ENCODE measurements around the gene SPINT2. TPM values are rescaled to one million over a fixed set of nuclear protein-coding genes. Genes with fewer than 3 reads are reported as not detected.

The SPINT2 gene
- total and polyA plus RNA-seq, 2 donors (not counting 1 experiment from before 2014, with no cell fraction given), result 50.0 to 70.0 TPM

GRCh38 chr19:38294090-38294489 is 29.7 kb downstream of the SPINT2 start:
- TF ChIP-seq CTCF (IDR thresholded peaks at IDR 0.05) (no peak), EZH2 (IDR thresholded peaks at IDR 0.05; ENCODE audit: borderline replicate concordance, insufficient read depth, low read depth, low read length, poor library complexity, severe bottlenecking) (no peak)

GRCh38 chr19:38298821-38299680 is 34.7 kb downstream of the SPINT2 start:
- Histone ChIP-seq H3K27me3 (replicated peaks in 1 of 4; ENCODE audit: control extremely low read depth in 1 of 4, control insufficient read depth in 3 of 4, insufficient read depth in 4 of 4, low read length in 3 of 4) (no peaks in the 10 kb centered on the region), H3K9ac (ENCODE audit: low read length) (no peak overlapping the region), H4K20me1 (ENCODE audit: control insufficient read depth, insufficient read depth, low read length, poor library complexity, severe bottlenecking) (no peaks in the 10 kb centered on the region), H3K4me3 (ENCODE audit: control extremely low read depth in 1 of 5, extremely low read depth in 1 of 5, insufficient read depth in 1 of 5, low read depth in 2 of 5, low read length in 4 of 5) (no peak overlapping the region), H3K36me3 (replicated peaks in 1 of 2; ENCODE audit: control extremely low read depth in 1 of 2, control insufficient read depth in 1 of 2, extremely low read depth in 1 of 2, insufficient read depth in 2 of 2, low read length in 1 of 2) (no peaks in the 10 kb centered on the region), H2AFZ (ENCODE audit: insufficient read depth, low read depth, low read length, poor library complexity, severe bottlenecking) (no peak overlapping the region), H3K4me2 (replicated peaks; ENCODE audit: low read depth, low read length, poor library complexity, severe bottlenecking) (no peak overlapping the region), H3K27ac (ENCODE audit: low read length in 2 of 2) (no peak overlapping the region), H3K79me2 (ENCODE audit: control insufficient read depth, insufficient read depth, low read length) (no peaks in the 10 kb centered on the region), H3K4me1 (ENCODE audit: control insufficient read depth in 2 of 2, insufficient read depth in 2 of 2, low read length in 2 of 2) (no peaks in the 10 kb centered on the region), H3K9me3 (ENCODE audit: control extremely low read depth in 1 of 3, control insufficient read depth in 2 of 3, insufficient read depth in 1 of 3, low read length in 2 of 3) (peaks cover 0 to 13% (median 0%) of the 10 kb centered on the region in 3 donors)
- no peaks in the 10 kb centered on the region for H3K27me3 Mint-ChIP-seq
- no peak for DNase-seq
- 94% methylated on average over 8 of the region's 11 CpGs for WGBS (ENCODE audit: insufficient coverage)
- intact Hi-C loops (cut with micrococcal nuclease), result no loop called here
- H3K4me1 Mint-ChIP-seq, result no peaks in the 10 kb centered on the region
- no peak overlapping the region for H3K27ac Mint-ChIP-seq
- no peak for ATAC-seq (ENCODE audit: low read depth)
- H3K9me3 Mint-ChIP-seq (ENCODE audit: insufficient read depth), result peaks cover 3% of the 10 kb centered on the region
- no peak for TF ChIP-seq CTCF (IDR thresholded peaks at IDR 0.05)
- no peak for TF ChIP-seq EZH2 (IDR thresholded peaks at IDR 0.05; ENCODE audit: borderline replicate concordance, insufficient read depth, low read depth, low read length, poor library complexity, severe bottlenecking)
- ChIA-PET POLR2A (no interaction called here), CTCF (interaction anchor here (1.1 kb wide), 1 partner anchor 55 kb away, joined by 4 read pairs; no protein-coding TSS in a partner anchor)
- H3K4me3 Mint-ChIP-seq, result no peak overlapping the region

More at GRCh38 chr19:38294090-38294489, 29.7 kb downstream of the SPINT2 start:
- DNase-seq (no peak), ATAC-seq (ENCODE audit: low read depth) (no peak)
- ChIA-PET POLR2A (no interaction called here), CTCF (interaction anchor here (0.8 kb wide), 1 partner anchor 49 kb away, joined by 3 read pairs; no protein-coding TSS in a partner anchor)
- WGBS (ENCODE audit: insufficient coverage), result 94% methylated on average over 7 of the region's 8 CpGs
- Histone ChIP-seq H3K79me2 (ENCODE audit: control insufficient read depth, insufficient read depth, low read length) (no peaks in the 10 kb centered on the region), H3K9ac (ENCODE audit: low read length) (no peak overlapping the region), H3K4me2 (replicated peaks; ENCODE audit: low read depth, low read length, poor library complexity, severe bottlenecking) (no peak overlapping the region), H3K27ac (ENCODE audit: low read length in 2 of 2) (no peak overlapping the region), H4K20me1 (ENCODE audit: control insufficient read depth, insufficient read depth, low read length, poor library complexity, severe bottlenecking) (no peaks in the 10 kb centered on the region), H3K27me3 (replicated peaks in 1 of 4; ENCODE audit: control extremely low read depth in 1 of 4, control insufficient read depth in 3 of 4, insufficient read depth in 4 of 4, low read length in 3 of 4) (no peaks in the 10 kb centered on the region), H3K4me3 (ENCODE audit: control extremely low read depth in 1 of 5, extremely low read depth in 1 of 5, insufficient read depth in 1 of 5, low read depth in 2 of 5, low read length in 4 of 5) (no peak overlapping the region), H3K9me3 (ENCODE audit: control extremely low read depth in 1 of 3, control insufficient read depth in 2 of 3, insufficient read depth in 1 of 3, low read length in 2 of 3) (no peaks in the 10 kb centered on the region), H3K36me3 (replicated peaks in 1 of 2; ENCODE audit: control extremely low read depth in 1 of 2, control insufficient read depth in 1 of 2, extremely low read depth in 1 of 2, insufficient read depth in 2 of 2, low read length in 1 of 2) (peaks cover 2 to 21% of the 10 kb centered on the region in 2 experiments), H2AFZ (ENCODE audit: insufficient read depth, low read depth, low read length, poor library complexity, severe bottlenecking) (no peak overlapping the region), H3K4me1 (ENCODE audit: control insufficient read depth in 2 of 2, insufficient read depth in 2 of 2, low read length in 2 of 2) (no peaks in the 10 kb centered on the region)
- H3K4me3 Mint-ChIP-seq, result no peak overlapping the region
- intact Hi-C loops (cut with micrococcal nuclease), result no loop called here
- H3K27me3 Mint-ChIP-seq, result no peaks in the 10 kb centered on the region
- no peak overlapping the region for H3K27ac Mint-ChIP-seq
- H3K9me3 Mint-ChIP-seq (ENCODE audit: insufficient read depth), result no peaks in the 10 kb centered on the region
- H3K4me1 Mint-ChIP-seq, result no peaks in the 10 kb centered on the region

Measured in B cell (primary cell).